Esophagus mucosa (tissue), 1 donor: Measurements from ENCODE around the gene COQ8A. TPM values are rescaled to one million over a fixed set of nuclear protein-coding genes. Genes with fewer than 3 reads are reported as not detected.
A peak's percentile ranks its signal among the peaks of the same experiment; 100 is the strongest.
"Not testable (repeated sequence)": the region's sequence is repeated elsewhere in the genome, so short reads cannot be mapped to it uniquely, and the experiment has no call there.

Experiments
- ATAC-seq: fragments of 200-7000 bp; cut with Tn5 transposase; one replicate; pipeline ENCODE4 v1.9.1; 2020
- total RNA-seq: library from RNA; stranded (reverse); gene quantifications from one replicate; pipeline ENCODE4 v1.2.4, GENCODE V29; 2023
- donor health status: DM: yes; HTN: yes; CAD: no.

The COQ8A gene
- total RNA-seq, 1 donor from 2014 or later, result 6.3 TPM

- ATAC-seq, result no peak
These were observed 13.2 kb downstream of the COQ8A start for GRCh38 chr1:226953175-226953800.

GRCh38 chr1:226954337-226954736 lies 14.2 kb downstream of the COQ8A start:
- no peak for ATAC-seq

DNA sequence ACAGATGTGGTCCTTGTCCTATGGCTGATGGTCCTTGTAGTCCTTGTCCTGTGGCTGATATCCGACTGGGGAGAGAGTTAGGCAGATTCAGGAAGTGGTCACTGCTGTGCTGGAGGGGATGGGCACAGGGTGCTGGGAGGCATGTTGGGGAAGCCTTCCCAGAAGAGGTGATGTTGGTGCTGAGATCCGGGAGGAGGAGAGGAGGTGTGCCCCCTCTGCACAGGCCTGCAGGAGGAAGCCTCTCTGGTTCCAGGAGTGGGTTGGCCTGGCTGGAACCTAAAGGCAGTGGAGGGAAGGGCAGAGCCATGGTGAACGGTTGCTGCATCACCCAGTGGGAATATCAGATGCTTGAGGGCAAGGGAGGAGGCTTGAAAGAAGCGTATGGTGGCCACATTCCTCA lies 14.7 kb downstream of the COQ8A start:
- ATAC-seq, result no peak

DNA sequence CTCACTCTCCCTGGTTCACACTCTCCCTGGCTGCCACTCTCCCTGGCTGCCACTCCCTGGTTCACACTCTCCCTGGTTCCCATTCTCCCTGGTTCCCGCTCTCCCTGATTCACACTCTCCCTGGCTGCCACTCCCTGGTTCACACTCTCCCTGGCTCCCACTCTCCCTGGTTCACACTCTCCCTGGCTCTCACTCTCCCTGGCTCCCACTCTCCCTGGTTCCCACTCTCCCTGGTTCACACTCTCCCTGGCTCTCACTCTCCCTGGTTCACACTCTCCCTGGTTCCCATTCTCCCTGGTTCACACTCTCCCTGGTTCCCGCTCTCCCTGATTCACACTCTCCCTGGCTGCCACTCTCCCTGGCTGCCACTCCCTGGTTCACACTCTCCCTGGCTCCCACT lies 15.8 kb downstream of the COQ8A start:
- ATAC-seq, result not testable (repeated sequence)

GRCh38 chr1:226956942-226957713 lies 17.0 kb downstream of the COQ8A start:
- ATAC-seq, result no peak

- no peak for ATAC-seq
These were observed 17.6 kb downstream of the COQ8A start for GRCh38 chr1:226957714-226958113.

DNA sequence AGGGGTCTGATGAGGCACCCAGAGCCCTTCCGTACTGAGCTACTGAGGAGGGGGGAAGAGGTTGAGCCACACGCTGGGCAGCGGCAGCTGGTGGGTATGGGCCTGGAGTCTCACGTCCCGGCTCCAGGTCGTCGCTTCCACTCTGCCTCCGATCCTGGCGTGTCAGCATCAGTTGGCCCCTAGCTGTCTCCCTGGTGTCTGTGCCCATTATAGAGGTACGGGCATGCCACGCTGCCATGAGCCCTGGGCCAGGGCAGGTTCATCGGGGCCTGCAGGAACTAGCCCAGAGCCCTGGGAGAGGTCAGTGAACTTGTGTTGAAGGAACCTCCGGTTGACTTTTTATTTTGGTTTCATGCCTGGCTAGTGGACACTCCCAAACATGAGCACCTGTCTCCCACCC lies 18.2 kb downstream of the COQ8A start:
- no peak for ATAC-seq

DNA sequence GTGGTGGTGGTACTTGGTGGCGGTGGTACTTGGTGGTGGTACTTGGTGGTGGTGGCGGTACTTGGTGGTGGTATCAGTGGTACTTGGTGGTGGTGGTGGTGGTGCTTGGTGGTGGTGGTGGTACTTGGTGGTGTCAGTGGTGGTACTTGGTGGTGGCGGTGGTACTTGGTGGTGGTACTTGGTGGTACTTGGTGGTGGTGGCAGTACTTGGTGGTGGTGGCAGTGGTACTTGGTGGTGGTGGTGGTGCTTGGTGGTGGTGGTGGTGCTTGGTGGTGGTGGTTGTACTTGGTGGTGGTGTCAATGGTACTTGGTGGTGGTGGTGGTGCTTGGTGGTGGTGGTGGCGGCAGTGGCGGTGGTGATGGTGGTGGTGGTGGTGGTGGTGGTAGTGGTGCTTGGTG lies 20.2 kb downstream of the COQ8A start:
- no peak for ATAC-seq

DNA sequence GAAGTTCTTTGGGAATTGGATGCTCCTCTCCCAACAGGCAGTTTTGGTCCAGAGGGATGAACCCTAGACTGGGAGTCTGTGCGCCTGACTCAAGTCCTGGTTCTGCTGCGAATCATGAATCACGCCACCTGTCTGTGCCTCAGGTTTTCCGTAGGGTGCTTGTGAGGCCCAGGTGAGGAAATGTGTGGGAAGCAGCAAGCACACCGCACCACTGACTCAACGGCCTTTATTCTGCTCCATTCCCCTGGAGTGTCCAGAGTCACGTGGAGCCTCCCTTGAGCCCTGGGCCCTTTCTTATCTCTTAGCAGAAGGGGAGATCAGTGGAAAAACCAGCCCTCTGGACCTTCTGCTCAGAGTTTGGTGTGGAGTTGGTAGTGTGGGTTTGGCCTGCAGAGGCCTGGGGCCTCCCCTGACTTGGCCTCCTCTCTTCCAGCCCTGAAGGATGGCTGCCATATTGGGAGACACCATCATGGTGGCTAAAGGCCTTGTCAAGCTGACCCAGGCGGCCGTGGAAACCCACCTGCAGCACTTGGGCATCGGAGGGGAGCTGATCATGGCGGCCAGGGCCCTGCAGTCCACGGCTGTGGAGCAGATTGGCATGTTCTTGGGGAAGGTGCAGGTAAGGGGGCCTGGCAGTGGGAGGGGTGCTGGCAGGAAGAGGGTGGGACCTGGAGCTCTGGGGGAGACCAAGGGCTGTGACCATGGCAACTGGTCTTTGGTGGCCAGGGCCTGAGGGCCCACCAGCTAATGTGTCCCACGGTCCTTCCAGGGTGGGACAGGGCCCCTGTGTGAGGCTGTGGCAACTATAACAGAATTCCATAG lies 21.1 kb downstream of the COQ8A start:
- no peak for ATAC-seq

- ATAC-seq, result no peak
These were observed 22.6 kb downstream of the COQ8A start for GRCh38 chr1:226962421-226963391.

DNA sequence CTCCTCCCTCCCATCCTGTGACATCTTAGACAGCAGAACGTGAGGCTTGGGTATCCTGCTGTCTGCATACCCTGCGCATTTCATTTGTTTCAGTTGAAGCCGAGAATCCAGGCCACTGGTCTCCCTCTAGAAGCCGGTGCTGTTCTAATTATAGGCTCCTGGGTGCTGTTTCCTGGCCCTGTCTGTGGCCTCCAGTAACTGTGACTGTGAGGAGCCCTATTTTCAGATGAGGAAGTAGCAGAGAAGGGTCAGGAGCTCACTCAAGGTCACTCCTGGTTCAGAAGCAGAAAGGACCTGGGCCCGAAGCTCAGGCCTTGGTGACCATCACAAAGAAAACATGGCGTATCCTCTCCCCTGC lies 24.0 kb downstream of the COQ8A start:
- ATAC-seq, result no peak

GRCh38 chr1:226964611-226965486 lies 24.8 kb downstream of the COQ8A start:
- ATAC-seq, result peak; percentile 18

- no peak for ATAC-seq
These were observed 25.7 kb downstream of the COQ8A start for GRCh38 chr1:226965581-226966440.

GRCh38 chr1:226966683-226967082 lies 26.6 kb downstream of the COQ8A start:
- ATAC-seq, result no peak

GRCh38 chr1:226967665-226968064 lies 27.6 kb downstream of the COQ8A start:
- ATAC-seq, result peak; percentile 46

- ATAC-seq, result no peak
These were observed 31.7 kb downstream of the COQ8A start for GRCh38 chr1:226971765-226972164.

DNA sequence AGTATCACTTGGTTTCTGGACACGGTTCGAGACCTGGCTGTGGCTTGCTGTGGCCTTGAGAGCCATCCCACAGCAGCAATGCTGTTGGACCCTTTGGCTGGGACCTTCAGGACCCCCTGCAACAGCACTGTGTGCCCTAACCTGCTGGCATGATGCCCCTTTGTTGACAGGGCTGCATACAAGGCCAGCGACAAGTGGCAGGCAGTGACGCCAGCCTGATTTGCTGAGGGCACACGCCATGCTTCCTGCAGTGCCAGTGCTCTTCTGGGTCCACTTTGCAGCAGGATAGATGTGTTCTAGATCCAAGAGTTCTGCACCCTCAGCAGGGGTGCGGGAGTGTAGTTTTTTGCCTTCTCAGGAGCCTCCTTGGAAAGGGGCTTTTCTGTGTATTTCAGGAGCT lies 32.8 kb downstream of the COQ8A start:
- ATAC-seq, result no peak

DNA sequence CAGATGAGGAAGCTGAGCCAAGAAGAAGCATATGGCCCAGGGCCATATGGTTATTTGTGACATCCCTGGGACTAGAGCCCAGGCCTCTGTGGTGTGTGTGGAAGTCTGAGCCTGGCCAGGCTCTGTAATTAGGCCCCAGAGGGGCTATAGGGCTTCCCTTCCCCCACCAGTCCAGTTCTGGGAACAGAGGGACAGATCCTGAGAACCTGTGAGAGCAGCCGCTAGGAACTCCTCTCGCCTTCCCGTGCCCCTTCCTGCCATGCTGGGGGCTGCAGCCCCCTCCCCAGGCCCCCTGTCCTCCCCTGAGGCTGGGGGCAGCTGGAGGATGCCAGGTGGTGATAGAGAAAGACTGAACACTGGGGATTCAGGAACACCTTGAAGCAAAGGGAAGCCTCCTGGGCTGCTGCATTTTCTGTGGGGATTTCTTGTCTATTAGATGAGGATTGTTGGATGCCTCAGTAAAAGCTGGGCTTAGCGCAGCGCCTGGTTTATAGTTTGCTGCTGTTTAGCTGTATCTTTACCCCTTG lies 33.3 kb downstream of the COQ8A start:
- ATAC-seq, result peak; percentile 15

- ATAC-seq, result peak; percentile 65
These were observed 33.9 kb downstream of the COQ8A start for GRCh38 chr1:226973898-226974543.
